Activated T-cell treated with anti-CD3 and anti-CD28 coated beads for 4 hours (primary cell): ENCODE results near the gene ZSCAN4.

Source experiments
- DNase-seq: peaks from one replicate; pipeline ENCODE4 v3.0.0-alpha.2; 2020

ZSCAN4 gene

DNA sequence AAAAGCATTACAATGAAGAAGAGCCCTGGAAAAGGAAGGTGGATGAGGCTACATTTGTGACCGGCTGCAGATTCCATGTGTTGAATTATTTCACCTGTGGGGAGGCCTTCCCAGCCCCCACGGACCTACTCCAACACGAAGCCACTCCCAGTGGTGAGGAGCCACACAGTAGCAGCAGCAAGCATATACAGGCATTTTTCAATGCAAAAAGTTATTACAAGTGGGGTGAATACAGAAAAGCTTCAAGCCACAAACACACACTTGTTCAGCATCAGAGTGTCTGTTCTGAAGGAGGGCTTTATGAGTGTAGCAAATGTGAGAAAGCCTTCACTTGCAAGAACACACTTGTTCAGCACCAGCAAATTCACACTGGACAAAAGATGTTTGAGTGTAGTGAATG is 18.0 kb downstream of the ZSCAN4 start:
- DNase-seq: no peak

DNA sequence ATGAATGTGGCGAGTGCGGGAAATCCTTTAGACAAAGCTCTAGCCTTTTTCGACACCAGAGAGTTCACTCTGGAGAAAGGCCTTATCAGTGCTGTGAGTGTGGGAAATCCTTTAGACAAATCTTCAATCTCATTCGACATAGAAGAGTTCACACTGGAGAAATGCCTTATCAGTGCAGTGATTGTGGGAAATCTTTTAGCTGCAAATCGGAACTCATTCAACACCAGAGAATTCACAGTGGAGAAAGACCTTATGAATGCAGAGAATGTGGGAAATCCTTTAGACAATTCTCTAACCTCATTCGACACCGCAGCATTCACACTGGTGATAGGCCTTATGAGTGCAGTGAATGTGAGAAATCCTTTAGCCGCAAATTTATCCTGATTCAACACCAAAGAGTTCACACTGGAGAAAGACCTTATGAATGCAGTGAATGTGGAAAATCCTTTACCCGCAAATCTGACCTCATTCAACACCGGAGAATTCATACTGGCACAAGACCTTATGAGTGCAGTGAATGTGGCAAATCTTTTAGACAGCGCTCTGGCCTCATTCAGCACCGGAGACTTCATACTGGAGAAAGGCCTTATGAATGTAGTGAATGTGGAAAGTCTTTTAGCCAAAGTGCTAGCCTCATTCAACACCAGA is 18.8 kb downstream of the ZSCAN4 start:
- DNase-seq: no peak

DNA sequence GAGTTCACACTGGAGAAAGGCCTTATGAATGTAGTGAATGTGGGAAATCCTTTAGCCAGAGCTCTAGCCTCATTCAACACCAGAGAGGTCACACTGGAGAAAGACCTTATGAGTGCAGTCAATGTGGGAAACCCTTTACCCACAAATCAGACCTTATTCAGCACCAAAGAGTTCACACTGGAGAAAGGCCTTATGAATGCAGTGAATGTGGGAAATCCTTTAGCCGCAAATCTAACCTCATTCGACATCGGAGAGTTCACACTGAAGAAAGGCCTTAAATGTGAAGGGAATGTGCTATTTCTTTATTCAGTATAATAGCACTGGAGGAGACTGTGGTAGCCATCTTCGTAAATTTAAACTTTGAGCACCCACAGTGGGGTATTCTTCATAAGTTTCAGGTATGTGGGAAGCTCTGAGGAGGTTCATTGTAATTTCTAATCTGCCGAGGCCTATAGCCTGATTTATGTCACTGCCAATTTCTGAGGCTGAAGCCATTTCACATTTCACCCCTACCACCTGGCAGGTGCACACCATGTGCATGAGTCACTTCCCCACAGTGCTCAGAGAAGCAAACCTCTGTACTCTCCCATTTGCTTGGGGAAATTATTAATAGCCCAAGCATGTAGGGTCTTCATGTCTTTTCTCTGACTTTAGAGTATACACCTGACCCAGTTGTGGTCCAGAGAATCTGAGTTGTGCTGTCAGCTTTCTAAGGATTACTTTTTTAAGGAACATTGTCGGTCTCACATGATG is 19.5 kb downstream of the ZSCAN4 start:
- no peak for DNase-seq

DNA sequence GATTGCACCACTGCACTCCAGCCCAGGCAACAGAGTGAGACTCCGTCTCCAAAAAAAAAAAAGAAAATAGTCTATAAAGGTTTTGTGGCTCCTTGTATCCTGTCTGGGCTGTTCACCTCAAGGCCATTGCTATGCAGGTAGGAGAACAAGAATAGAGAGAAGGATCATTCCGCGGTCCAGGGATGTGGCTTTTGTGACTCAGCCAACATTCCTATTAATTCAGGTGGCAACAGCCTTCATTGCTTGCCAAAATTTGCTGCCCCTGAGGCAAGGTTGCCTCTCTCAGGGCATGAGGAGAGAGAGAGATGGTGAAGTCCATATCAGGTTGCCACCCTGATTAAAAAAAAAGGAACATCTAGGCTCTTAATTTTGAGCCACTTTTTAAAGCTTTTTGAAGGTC is 21.0 kb downstream of the ZSCAN4 start:
- no peak for DNase-seq

DNA sequence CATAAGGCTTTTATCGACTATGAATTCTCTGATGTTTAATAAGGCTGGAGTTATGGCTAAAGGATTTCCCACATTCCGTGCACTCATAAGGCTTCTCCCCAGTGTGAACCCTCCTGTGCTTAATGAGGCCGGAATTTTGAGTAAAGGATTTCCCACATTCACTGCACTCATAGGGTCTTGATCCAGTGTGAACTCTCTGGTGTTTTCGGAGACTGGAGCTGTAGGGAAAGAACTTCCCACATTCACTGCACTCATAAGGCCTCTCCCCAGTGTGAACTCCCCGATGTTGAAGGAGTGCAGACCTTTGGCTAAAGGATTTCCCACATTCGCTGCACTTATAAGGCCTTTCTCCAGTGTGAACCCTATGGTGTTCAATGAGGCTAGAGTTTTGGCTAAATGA is 32.9 kb downstream of the ZSCAN4 start:
- DNase-seq: no peak

DNA sequence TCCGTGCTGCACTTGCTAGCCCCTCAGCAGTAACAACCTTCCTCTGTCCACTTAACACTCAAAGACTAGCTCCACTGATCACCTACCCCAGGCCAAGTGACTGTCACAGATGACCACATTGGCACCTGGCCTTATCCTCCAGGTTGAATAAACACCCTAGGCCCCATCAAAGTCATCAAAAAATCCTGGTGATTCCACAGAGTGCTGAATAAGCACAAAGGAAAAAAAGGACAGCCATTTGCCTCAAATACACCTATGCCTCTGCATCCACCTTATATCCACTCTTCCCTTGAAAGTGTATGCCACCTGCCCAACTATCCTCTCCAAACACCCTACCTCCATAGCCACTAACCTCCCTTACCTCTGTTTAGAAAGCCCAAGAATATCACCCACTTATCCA is 37.6 kb downstream of the ZSCAN4 start:
- DNase-seq: no peak

DNA sequence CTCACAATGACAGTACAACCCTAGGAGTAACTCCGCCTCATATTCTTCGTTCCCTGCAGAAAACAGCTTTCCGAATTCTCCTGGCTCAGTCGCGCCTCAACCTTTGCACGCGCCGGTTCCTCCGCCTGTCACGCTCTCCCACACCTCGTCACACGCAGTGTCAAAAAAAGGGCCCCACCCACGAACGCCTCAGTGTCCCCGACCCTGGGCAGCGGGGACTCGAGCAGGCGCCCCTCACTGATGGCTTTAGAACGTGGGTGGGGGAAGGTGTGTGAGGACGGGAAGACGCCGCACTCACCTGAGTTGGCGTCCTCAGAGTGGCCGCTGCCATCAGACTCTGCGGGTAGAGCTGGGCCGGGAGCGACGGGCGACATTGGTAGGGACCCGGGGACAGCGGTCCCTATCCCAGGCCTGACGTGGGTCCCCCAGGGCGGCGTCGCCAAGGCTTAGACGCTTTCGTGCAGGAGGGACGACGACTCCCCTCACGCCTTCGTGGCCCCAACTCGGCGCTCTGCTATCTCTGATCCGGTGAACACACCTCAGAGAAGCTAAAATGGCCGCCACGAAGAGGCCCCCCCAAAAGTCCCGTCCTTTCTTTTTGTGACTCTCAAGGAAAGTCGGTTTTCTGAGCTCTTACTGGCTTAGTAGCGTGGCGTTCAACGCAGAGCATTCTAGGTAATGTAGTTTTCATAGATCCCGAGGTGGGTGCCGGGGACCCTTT is 40.1 kb downstream of the ZSCAN4 start, which contains the start of gene ZNF154:
ZNF154 (minus strand) TSS at position 564 of the 721 bp plus-strand sequence; CDS start at position 331, 233 bp downstream.
- DNase-seq: peak; percentile 9

DNA sequence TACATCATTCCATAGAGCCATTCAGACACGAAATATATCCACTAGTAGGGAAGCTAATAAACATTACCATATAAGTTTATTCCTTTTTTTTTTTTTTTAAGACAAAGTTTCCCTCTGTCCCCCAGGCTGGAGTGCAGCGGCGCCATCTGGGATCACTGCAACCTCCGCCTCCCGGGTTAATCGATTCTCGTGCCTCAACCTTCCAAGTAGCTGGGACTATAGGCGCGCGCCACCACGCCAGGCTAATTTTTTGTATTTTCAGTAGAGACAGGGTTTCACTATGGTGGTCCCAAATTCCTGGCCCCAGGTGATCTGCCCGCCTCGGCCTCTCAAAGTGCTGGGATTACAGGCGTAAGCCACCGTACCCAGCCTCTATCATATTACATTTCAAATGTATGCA is 40.9 kb downstream of the ZSCAN4 start:
- DNase-seq: no peak

DNA sequence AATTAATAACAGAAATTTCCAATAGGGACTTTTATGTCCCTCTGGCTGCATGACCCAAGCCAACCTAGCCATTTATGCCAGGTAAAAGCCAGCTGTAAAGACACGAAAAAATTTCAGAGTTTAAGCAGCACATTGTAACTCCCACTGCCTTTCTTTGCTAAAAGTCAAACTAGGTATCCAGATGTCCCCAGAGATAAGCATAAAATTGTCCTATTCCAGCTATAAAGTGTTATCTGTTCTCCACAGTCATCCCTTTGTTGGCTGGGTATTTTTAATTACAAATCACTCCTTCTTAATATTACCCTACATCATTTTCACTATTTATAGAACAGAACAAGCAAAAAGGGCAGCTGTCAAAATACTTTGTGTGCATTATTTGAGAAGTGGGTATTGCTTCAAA is 43.5 kb downstream of the ZSCAN4 start:
- no peak for DNase-seq

DNA sequence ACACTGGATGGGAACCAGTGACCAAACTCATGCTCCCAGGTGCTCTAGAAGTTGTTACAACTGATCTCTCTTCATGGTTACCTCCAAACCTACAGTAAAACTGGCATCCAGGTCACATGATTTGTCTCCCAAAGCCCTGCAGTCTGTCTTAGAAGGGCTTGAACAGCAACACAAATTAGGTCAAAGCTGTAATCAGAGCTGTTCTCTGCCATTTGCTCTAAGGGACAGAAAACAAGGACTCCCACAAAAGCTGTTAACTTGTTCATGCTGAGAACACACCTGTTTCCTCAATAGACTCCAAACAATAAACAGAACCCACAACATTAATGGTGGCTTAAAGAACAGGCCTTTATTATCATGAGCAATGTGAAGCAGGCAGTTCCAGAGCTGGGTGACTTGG is 50.7 kb downstream of the ZSCAN4 start:
- DNase-seq: no peak

DNA sequence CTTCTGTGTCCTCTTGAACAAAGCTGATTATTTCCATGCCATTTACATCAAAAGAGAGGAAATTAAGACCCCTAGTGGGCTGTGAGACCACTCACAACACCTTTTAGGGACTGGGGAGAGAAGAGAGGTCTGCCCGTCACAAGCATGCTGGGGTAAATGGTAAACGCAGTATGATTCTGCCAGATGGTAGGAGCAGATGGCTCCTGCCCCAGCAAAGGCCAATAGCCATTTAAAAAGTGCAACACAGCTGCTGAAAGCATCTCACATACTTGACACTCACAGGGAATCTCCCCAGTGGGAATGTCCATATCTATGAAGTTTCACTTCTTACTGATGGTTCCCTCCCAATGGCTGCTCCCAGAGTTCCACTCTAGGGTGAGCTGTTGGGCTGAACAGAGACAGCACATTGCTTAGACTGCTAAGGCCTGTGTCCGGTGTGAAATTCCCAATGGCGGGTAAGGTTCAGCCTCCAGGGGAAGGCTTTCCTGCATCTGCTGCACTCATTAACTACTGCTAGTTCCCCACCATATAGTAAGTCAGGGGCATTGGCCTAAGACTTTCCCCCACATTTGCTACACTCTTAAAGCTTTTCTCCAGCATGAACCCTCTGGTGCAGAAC is 51.3 kb downstream of the ZSCAN4 start:
- no peak for DNase-seq

DNA sequence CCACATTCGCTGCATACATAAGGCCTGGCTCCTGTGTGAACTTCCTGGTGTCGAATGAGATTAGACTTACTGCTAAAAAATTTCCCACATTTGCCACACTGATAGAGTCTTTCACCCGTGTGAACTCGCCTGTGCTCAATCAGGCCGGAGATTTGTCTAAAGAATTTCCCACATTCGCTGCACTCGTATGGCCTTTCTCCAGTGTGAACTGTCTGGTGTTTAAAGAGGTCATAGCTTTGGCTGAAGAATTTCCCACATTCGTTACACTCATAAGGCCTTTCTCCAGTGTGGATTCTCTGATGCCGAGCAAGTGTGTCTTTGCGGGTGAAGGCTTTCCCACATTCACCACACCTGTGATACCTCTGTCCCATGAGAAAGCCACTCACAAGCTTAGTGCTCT is 52.1 kb downstream of the ZSCAN4 start:
- no peak for DNase-seq
